HG03378 (cell line): ENCODE results near the gene LTB4R2.
A peak's percentile ranks its signal among the peaks of the same experiment; 100 is the strongest.

Source experiments
- ATAC-seq: cut with Tn5 transposase; IDR thresholded peaks from one replicate; pipeline ENCODE4 v1.9.1; 2021; ENCODE audit warnings: mild to moderate bottlenecking, moderate library complexity; ENCODE audit not compliant: unreplicated experiment

The LTB4R2 gene

DNA sequence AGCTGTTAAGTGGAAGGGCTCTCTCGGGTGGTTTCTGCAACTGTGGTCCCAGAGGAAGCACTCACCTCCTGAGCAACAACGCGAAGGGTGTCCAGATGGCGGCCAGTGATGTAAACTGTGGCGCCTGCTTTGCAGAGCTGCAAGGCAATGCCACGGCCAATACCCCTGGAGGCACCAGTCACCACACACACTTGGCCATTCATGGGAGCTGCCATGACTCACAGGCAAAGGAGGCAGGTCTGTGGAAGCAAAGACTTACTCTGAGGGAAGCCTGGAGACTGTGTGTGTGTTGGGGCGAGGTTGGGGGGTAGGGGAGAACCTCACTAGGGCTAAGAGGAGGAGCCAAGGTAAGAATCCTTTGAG lies 11.1 kb upstream of the LTB4R2 start:
- ATAC-seq: no peak

DNA sequence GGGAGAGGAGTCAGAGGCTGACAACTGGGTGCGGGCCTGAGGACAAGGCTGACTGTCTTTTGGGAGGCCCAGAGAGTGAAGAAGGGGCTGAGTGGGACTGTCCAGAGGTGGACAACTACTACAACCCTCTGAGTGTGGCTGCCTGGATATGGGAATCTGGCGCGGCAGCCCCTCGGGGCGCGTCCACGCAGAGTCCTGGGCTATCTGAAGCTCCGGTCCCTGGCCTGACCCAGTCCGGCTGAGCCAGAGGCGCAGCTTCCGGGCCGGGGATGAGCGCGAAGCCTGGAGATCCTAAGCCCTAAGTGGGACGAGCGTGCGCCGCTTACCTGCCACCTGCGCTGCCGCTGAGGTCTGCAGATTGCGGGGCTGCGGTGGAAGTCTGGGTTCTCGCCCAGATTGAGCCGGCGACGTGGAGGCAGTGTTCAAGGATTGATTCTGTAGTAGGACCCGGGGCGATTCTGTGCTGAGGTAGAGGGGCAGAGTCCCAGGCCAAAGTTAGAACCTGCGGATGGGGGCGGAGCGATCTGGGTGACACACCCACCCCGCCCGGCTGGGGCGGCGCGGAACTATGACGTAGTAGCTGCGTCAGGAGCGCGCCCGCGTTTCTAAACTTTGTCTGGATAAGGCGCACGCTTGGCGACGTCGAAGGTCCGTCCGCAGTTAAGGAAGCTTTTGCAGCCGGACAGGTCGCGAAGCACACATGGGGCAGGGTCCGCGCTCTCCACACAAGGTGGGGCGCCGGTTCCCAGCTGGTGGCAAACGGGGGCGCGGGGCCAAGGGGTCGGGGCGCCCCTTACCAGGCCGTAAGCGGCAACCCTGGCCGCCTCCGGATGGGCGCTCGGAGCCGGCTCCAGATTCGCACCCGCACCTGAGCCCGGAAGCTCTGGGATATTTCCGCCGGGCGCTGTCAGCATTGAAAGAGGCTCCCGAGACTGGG lies 10.4 kb upstream of the LTB4R2 start, which contains the start of the genes DHRS1 and NOP9:
Gene DHRS1 (minus strand): TSS at position 526 of the 937 bp plus-strand sequence. CDS start 674 bp downstream, outside the sequence.
Gene NOP9 (plus strand): TSS at position 596 of the 937 bp plus-strand sequence. CDS start 105 bp downstream, at position 701.
- peak; percentile 63 for ATAC-seq

DNA sequence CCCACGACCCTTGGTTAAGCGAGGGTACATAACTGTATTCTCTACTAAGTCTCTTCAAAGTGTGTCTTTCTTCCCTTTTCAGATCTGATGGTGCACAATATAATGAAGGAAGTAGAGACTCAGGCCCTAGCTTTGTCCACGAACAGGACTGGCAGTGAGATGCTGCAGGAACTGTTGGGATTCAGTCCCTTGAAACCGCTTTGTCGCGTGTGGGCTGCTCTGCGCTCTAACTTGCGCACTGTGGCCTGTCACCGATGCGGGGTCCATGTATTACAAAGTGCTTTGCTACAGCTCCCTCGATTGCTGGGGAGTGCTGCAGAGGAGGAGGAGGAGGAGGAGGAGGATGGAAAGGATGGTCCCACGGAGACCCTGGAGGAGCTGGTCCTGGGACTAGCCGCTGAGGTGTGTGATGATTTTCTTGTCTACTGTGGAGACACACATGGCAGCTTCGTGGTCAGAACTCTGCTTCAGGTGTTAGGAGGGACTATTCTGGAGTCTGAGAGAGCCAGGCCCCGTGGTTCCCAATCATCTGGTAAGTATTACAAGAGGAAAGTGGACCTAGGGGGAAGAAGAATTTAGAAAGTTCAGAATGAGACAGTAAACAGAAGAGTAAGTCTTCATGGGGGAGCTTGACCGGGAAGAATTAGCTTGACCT lies 9.5 kb upstream of the LTB4R2 start:
- ATAC-seq: no peak

DNA sequence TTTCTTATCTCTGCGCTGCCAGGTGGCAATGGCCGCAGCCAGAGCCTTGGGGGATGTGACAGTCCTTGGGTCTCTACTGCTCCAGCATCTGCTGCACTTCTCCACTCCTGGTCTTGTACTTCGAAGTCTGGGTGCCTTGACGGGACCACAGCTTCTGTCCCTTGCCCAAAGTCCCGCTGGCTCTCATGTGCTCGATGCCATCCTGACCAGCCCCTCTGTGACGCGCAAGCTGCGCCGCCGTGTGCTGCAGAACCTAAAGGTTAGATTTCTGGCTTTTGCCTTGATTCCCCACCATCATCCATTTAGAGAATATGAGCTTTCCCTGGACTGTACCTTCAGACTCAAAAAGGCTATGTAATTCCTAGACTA lies 5.9 kb upstream of the LTB4R2 start:
- no peak for ATAC-seq

DNA sequence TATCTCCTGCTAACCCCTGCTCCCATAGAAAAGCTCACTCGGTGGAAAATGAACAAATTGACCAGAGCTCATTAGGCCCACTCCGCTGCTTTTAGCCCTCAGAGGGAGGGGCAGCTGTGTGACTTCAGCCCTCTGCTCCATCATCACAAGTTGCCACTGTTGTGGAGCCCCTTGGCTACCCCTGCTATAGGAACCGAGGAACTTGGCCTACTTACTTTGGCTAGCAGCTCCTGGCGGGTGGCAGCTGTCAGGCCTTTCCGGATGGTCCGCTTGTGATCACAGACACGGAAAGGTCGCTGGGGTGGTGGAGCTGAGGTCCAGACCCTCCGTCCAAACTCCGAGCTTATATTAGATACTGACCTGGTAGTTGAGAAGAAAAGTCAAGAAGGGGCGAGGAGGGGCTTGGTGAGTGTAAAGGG lies 2.8 kb upstream of the LTB4R2 start:
- no peak for ATAC-seq

DNA sequence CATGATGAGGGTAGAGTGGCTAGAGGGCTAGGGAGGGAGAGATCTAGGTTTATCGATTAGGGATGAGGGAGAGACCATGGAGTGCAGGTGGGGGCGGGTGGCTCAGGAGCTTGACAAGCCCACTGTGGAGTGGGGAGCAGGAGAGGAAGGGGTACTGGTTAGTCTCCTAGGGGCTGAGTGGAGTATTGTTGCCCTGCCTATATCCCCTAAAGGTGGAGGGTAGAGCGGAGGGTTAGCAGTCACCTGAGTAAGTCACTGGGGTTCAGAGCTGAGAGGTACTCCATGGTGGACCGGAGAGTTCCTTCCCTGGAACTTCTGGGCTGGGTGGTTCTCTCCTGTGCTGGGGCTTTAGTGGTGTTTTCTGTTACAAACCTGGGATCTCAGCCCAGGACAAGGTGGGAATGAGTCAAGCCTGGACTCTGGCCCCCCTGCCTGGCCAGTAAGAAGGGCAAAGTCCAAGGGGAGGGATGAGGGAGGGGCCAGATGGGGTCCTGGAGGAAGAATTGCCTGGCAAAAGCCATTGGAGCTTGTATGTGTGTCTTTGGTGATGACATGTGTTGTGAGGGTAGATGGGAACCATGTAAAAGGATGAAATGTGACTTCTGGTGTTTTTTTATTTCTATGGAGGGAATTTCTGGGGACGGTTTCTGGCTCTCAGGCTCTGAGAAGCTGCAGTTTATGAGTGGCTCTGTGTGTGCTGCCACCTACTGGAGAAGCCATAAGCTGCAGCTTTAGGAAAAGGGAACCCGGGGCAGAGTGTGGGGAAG lies 2.2 kb upstream of the LTB4R2 start, which contains the start of gene CIDEB:
Gene CIDEB (minus strand): TSS at position 403 of the 767 bp plus-strand sequence. CDS start 119 bp downstream, at position 284.
- ATAC-seq: no peak

DNA sequence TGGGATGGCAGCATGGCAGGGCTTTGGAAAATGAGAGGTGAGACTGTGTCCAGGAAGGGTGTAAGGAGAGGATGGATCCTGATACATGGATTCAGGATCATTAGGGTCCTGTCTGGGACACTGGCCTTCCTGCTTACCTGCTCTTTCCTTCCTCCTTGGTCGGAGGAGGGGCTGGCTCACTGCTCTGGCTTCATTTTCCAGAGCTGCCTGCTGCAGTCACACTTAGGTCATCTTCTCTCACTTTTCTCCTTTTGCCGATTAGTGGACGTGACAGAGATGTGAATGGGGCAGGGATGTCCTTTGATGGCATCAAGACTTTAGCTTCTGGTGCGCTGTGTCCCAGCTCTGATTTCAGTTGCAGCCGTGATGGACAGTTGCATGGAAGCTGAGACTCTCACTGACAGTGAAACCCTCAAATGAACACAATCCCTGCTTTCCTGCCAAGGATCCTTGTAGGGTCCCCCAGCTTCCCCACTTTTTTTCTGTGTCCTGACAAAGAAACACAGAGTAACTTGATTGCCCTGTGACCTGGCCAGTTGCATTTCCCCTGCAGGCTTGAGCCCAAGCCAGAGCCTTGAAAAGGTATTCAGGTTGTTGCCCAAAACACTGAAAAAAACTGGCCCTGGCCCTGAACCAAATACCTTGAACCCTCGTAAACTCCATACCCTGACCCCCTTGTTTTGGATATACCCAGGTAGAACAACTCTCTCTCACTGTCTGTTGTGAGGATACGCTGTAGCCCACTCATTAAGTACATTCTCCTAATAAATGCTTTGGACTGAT lies 1.4 kb upstream of the LTB4R2 start:
- no peak for ATAC-seq

DNA sequence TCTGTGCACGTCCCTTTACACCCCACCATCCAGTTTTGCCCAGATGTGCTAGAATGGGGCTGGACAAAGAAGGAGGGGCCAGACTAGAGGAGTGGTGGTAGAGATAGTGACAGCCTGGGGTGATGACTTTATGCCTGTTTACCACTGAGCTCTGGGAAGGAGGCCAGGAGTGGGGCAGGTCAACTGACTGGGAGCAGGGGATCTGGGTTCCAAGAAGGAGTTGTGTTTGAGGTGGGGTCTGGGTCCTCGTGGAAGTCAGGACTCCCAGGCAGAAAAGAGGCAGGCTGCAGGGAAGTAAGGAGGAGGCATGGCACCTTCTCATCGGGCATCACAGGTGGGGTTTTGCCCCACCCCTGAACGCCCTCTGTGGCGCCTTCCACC lies 315 bp downstream of the LTB4R2 start:
- no peak for ATAC-seq

DNA sequence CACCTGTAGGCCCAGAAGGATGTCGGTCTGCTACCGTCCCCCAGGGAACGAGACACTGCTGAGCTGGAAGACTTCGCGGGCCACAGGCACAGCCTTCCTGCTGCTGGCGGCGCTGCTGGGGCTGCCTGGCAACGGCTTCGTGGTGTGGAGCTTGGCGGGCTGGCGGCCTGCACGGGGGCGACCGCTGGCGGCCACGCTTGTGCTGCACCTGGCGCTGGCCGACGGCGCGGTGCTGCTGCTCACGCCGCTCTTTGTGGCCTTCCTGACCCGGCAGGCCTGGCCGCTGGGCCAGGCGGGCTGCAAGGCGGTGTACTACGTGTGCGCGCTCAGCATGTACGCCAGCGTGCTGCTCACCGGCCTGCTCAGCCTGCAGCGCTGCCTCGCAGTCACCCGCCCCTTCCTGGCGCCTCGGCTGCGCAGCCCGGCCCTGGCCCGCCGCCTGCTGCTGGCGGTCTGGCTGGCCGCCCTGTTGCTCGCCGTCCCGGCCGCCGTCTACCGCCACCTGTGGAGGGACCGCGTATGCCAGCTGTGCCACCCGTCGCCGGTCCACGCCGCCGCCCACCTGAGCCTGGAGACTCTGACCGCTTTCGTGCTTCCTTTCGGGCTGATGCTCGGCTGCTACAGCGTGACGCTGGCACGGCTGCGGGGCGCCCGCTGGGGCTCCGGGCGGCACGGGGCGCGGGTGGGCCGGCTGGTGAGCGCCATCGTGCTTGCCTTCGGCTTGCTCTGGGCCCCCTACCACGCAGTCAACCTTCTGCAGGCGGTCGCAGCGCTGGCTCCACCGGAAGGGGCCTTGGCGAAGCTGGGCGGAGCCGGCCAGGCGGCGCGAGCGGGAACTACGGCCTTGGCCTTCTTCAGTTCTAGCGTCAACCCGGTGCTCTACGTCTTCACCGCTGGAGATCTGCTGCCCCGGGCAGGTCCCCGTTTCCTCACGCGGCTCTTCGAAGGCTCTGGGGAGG lies 985 bp downstream of the LTB4R2 start, which contains the start of gene LTB4R:
Gene LTB4R (plus strand): TSS at position 857 of the 959 bp plus-strand sequence. CDS start 4,150 bp downstream, outside the sequence.
- ATAC-seq: peak; percentile 63

DNA sequence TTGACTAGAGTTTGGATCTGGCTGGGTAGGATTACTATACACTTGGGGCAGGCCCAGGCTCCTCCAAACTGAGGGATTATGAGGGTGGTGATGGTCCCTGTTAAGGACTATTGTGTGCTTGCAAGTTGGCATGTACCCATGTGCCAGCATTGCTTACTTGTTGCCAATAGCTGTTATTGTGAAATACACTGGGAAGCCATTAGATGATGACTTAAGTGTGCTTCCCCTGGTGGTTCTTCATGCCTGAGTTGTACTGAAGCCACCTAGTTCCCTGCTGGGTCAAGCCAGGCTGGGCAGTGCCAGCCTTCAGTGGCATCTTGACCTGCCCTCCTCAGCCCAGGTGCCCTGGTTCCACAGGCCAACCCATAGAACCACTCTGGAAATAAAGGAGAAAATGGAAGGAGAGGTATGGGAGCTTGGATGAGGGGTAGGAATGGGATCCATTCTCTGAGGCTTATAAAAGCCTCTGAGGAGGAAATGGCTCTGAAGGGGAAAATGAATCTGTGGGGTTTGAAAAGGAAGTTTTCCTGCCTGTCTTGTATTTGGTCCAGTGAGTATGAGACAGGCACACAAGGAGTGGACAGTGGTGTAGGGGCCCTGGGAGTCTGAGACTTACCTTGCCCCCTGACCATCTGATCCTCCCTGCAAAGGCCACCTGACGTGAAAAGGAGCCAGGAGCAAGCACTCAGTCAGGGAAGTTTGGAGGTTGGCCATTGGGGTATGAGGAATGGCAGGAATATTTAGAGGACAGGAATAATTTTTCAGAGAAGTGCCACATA lies 2.1 kb downstream of the LTB4R2 start:
- no peak for ATAC-seq

DNA sequence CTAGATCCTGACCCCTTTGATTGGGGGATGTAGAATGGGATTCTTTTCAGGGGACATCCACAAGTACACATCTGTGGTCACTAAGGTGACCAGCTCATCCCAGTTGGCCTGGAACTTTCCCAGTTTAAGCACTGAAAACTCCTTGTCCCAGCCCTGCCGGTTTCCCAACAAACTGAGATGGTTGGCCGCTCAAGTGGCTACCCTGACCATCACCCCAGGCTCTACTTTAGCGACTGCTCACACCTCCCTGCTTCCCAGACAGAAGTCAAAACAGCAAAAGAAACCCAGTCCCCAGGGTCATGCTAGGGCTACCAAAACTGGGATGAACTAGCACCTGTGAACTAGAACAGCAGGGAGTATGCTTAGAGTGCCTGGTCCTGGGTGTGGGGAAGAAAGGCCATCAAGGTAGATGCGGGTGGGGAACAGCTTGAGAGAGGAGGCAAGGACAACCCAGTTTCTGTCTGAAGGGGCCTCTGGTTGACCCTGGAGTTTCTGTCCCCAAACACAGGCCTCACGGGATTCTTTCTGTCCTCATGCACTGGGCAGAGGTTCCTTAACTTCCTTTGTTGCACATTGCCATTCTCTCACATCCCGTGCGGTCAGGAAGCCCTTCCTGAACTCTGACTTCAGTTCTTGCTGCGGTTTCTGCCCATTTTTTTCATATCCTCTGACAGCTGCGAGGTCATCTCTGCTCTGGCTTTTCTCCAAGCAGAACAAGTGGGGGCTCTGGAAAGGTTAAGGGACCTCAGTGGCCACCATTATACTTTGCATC lies 3.0 kb downstream of the LTB4R2 start:
- no peak for ATAC-seq

DNA sequence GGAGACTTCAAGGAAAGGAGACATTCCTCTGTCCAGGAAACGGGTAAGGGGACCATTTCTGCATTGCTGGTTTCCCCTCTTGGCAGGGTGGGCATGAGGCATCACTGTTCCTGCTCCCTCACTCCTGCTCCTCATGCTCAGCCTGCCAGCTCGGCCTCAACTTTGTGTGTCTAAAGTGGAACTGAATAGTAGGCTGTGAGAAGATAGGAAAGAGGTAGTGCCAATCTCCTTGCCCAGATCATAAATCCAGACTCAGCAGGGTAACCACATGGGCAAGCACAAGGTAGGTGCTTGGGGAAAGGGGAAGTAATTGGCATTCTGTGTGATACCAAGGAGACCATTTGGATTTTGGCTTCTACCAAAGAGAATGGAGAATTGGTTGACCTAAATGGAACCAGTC lies 4.0 kb downstream of the LTB4R2 start:
- no peak for ATAC-seq

DNA sequence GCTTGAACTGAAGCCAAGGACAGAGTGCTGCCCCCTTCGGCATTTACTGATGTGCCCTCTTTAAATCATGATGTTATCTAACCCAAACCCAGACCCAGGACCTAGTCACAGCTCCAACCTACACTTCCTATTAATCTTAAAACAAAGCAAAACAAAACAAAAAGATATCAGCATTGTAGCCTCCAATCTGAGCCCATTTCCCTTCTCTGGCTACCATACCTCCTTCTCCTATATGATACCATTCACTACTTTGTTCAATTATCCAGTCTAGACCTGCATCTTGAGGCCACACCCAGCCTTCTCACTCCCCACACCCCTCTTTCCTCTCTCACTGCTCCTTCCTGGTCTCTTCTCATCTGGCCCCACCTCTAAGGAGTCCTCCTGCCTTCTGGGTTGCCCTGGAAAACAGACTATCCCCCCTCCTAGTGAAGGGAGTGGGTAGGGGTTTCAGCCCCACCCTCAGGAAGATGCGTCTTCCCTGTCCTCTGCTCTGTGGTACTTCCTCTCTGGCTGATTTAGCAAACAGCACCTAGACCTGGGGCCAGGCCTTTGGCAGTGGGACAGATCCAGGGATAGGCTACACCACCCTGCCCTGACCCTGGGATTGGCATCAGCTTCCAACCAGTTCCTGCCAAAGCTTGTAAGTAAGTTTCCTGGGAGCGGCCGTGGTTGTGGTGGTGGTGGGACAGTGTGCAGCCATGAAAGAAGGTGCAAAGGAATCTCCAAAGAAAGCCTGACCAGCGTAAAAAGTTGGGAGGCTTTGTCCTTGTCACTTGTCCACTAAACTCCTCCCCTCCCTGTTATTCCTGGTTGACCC lies 4.6 kb downstream of the LTB4R2 start:
- ATAC-seq: no peak

DNA sequence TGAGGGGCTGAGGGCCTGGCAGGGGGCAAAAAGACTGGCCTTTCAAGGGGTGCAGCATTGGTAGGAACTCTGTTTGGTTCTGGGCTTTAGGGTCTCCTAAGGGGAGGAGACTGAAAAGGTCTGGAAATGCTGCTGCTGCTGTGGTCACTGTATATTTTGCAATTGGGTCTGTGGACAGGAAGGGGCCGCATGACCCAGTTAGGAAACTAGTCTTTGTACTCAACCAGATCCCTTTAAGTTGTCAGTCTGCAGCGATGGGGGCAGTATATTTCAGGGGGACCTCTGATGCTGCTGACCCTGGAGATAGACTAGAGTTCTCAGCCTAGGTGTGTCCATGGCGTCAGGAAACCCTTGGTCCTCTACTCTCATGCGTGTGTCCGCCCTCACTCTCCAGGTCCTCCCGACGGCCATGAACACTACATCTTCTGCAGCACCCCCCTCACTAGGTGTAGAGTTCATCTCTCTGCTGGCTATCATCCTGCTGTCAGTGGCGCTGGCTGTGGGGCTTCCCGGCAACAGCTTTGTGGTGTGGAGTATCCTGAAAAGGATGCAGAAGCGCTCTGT lies 5.4 kb downstream of the LTB4R2 start:
- ATAC-seq: no peak

DNA sequence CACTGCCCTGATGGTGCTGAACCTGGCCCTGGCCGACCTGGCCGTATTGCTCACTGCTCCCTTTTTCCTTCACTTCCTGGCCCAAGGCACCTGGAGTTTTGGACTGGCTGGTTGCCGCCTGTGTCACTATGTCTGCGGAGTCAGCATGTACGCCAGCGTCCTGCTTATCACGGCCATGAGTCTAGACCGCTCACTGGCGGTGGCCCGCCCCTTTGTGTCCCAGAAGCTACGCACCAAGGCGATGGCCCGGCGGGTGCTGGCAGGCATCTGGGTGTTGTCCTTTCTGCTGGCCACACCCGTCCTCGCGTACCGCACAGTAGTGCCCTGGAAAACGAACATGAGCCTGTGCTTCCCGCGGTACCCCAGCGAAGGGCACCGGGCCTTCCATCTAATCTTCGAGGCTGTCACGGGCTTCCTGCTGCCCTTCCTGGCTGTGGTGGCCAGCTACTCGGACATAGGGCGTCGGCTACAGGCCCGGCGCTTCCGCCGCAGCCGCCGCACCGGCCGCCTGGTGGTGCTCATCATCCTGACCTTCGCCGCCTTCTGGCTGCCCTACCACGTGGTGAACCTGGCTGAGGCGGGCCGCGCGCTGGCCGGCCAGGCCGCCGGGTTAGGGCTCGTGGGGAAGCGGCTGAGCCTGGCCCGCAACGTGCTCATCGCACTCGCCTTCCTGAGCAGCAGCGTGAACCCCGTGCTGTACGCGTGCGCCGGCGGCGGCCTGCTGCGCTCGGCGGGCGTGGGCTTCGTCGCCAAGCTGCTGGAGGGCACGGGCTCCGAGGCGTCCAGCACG lies 6.1 kb downstream of the LTB4R2 start:
- no peak for ATAC-seq

DNA sequence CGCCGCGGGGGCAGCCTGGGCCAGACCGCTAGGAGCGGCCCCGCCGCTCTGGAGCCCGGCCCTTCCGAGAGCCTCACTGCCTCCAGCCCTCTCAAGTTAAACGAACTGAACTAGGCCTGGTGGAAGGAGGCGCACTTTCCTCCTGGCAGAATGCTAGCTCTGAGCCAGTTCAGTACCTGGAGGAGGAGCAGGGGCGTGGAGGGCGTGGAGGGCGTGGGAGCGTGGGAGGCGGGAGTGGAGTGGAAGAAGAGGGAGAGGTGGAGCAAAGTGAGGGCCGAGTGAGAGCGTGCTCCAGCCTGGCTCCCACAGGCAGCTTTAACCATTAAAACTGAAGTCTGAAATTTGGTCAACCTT lies 6.6 kb downstream of the LTB4R2 start:
- no peak for ATAC-seq
